HCT116 (cell line): ENCODE data around the gene FALEC. TPM values are rescaled to one million over a fixed set of nuclear protein-coding genes. Genes with fewer than 3 reads are reported as not detected.

Experiments used
- ATAC-seq: fragments of 200-7000 bp; cut with Tn5 transposase; 2 replicates; pipeline ENCODE4 v1.9.1; 2020; ENCODE audit warnings: mild to moderate bottlenecking, moderate library complexity
- BruUV-seq: library from RNA; stranded (reverse); fragments of 400-500 nt; replicated peaks from 2 replicates; lab custom pipeline; 2021; lab: Mats Ljungman, UMichigan
- CTCF ChIA-PET: fragments of 300-600 bp; sonication (Branson Sonifier 250); formaldehyde crosslinking; loops from one replicate; lab custom pipeline; 2021; ENCODE audit warnings: antibody characterized with exemption; lab: Charles Lee
- POLR2A ChIA-PET: fragments of 300-600, 350-600 bp; sonication (Branson Sonifier 250); formaldehyde crosslinking; loops from one replicate; lab custom pipeline; 2021; ENCODE audit warnings: antibody characterized with exemption; lab: Charles Lee
- RAD21 ChIA-PET, 2 experiments: fragments of 300-600 bp; sonication (Branson Sonifier 250); formaldehyde crosslinking; loops; one replicate each; lab custom pipeline; 2023; ENCODE audit warnings: low total read pairs in 2 of 2; ENCODE audit not compliant: uncharacterized antibody in 2 of 2, unreplicated experiment in 2 of 2, low non-redundant PET in 1 of 2; lab: Charles Lee
- DNase-seq: peaks from one replicate; pipeline ENCODE4 v3.0.0-alpha.2; 2010; ENCODE audit warnings: low read depth, low spot score
- H2AFZ ChIP-seq: fragments of 200-600 bp; shearing (Covaris generic), sonication (generic); 2 replicates; pipeline ENCODE4 v1.6.1; 2017; ENCODE audit warnings: low read depth, mixed run types, mixed read lengths, antibody characterized with exemption, low read length; ENCODE audit not compliant: poor library complexity, severe bottlenecking
- H3K27ac ChIP-seq: 2 replicates; pipeline ENCODE4 v1.5.1; 2012; ENCODE audit warnings: low read depth, low read length
- H3K27me3 ChIP-seq: fragments of 200-600 bp; sonication (generic); 2 replicates; pipeline ENCODE4 v1.6.1; 2016; ENCODE audit warnings: mixed run types, low read length, mixed read lengths; ENCODE audit not compliant: insufficient read depth
- H3K36me3 ChIP-seq, 2 experiments: fragments of 200-500 bp in 1 of 2; fragments of 200-600 bp in 1 of 2; sonication (Bioruptor generic) in 1 of 2; sonication (generic) in 1 of 2; 2 replicates each; pipeline versions ENCODE4 v1.5.1 to v1.6.1; 2014 to 2016; ENCODE audit warnings: low read length in 2 of 2, inconsistent platforms in 1 of 2, mixed read lengths in 1 of 2, mixed run types in 1 of 2; ENCODE audit not compliant: insufficient read depth in 2 of 2, control insufficient read depth in 1 of 2
- H3K4me1 ChIP-seq, 2 experiments: fragments of 200-600 bp in 1 of 2; sonication (generic) in 1 of 2; 2 replicates each; pipeline versions ENCODE4 v1.5.1 to v1.6.1; 2012 to 2017; ENCODE audit warnings: low read length in 2 of 2, inconsistent platforms in 1 of 2, mild to moderate bottlenecking in 1 of 2, mixed read lengths in 1 of 2, mixed run types in 1 of 2, moderate library complexity in 1 of 2; ENCODE audit not compliant: insufficient read depth in 2 of 2, control insufficient read depth in 1 of 2
- H3K4me2 ChIP-seq: fragments of 200-600 bp; sonication (generic); 2 replicates; pipeline ENCODE4 v1.6.1; 2017; ENCODE audit warnings: mixed run types, low read length, mixed read lengths
- H3K4me3 ChIP-seq, 2 experiments: fragments of 200-600 bp in 1 of 2; sonication (generic) in 1 of 2; replicated peaks in 1 of 2; 2 replicates each; pipeline ENCODE4 v1.5.1; 2011 to 2016; ENCODE audit warnings: low read length in 2 of 2, control low read depth in 1 of 2, low read depth in 1 of 2, mild to moderate bottlenecking in 1 of 2, mixed read lengths in 1 of 2, mixed run types in 1 of 2
- H3K79me2 ChIP-seq: fragments of 200-600 bp; sonication (generic); 2 replicates; pipeline ENCODE4 v1.6.1; 2017; ENCODE audit warnings: mild to moderate bottlenecking, mixed run types, low read length, moderate library complexity, mixed read lengths; ENCODE audit not compliant: insufficient read depth
- H3K9ac ChIP-seq: fragments of 200-600 bp; sonication (generic); 2 replicates; pipeline ENCODE4 v1.6.1; 2016; ENCODE audit warnings: low read length, mixed read lengths
- H3K9me2 ChIP-seq: fragments of 200-600 bp; sonication (generic), shearing (Covaris generic); 2 replicates; pipeline ENCODE4 v1.6.1; 2017; ENCODE audit warnings: mixed run types, mild to moderate bottlenecking, moderate library complexity; ENCODE audit not compliant: insufficient read depth
- H3K9me3 ChIP-seq, 2 experiments: fragments of 200-500 bp in 1 of 2; fragments of 200-600 bp in 1 of 2; sonication (Bioruptor generic) in 1 of 2; sonication (generic) in 1 of 2; 2 replicates each; pipeline ENCODE4 v1.6.1; 2014 to 2017; ENCODE audit warnings: low read length in 2 of 2, mixed read lengths in 2 of 2, inconsistent platforms in 1 of 2, low read depth in 1 of 2, mild to moderate bottlenecking in 1 of 2, mixed run types in 1 of 2, moderate library complexity in 1 of 2; ENCODE audit not compliant: control insufficient read depth in 1 of 2, insufficient read depth in 1 of 2
- H4K20me1 ChIP-seq: fragments of 200-600 bp; sonication (generic), shearing (Covaris generic); 2 replicates; pipeline ENCODE4 v1.6.1; 2017; ENCODE audit warnings: mixed run types, mild to moderate bottlenecking, moderate library complexity; ENCODE audit not compliant: insufficient read depth
- CBX3 ChIP-seq: IDR thresholded peaks from 2 replicates; pipeline ENCODE4 v1.6.1; 2012; ENCODE audit warnings: low read depth
- CTCF ChIP-seq, 3 experiments: fragments of 200-600 bp in 1 of 3; sonication (generic) in 1 of 3; IDR thresholded peaks in 2 of 3; conservative IDR thresholded peaks in 1 of 3; 2 replicates each; pipeline ENCODE4 v1.5.1; 2012 to 2017; ENCODE audit warnings: low read depth in 2 of 3, low read length in 2 of 3, antibody characterized with exemption in 1 of 3, borderline replicate concordance in 1 of 3, control low read depth in 1 of 3, mild to moderate bottlenecking in 1 of 3, mixed read lengths in 1 of 3, mixed run types in 1 of 3, moderate library complexity in 1 of 3; ENCODE audit not compliant: insufficient read depth in 1 of 3
- EZH2 ChIP-seq: fragments of 200-600 bp; sonication (generic); IDR thresholded peaks from 2 replicates; pipeline ENCODE4 v1.6.1; 2017; ENCODE audit warnings: antibody characterized with exemption, mixed run types
- RAD21 ChIP-seq: IDR thresholded peaks from 2 replicates; pipeline ENCODE4 v1.6.1; 2012; ENCODE audit warnings: low read depth, mild to moderate bottlenecking
- SIN3A ChIP-seq: IDR thresholded peaks from 2 replicates; pipeline ENCODE4 v1.6.1; 2012; ENCODE audit warnings: low read depth
- YY1 ChIP-seq: IDR thresholded peaks from 2 replicates; pipeline ENCODE4 v1.6.1; 2011; ENCODE audit warnings: low read length, low read depth, moderate library complexity, mild to moderate bottlenecking; ENCODE audit not compliant: insufficient replicate concordance; ENCODE audit errors: extremely low read depth
- ZNF274 ChIP-seq: fragments of 200-500 bp; sonication (Bioruptor generic); IDR thresholded peaks from 2 replicates; pipeline ENCODE4 v1.6.1; 2014; ENCODE audit warnings: mild to moderate bottlenecking, low read depth, low read length, inconsistent platforms
- intact Hi-C: fragments of 100-400 bp; cut with micrococcal nuclease; formaldehyde crosslinking; loops from 2 replicates; pipeline ENCODE4 v1.10.0; 2022
- total RNA-seq: library from RNA; stranded (reverse); gene quantifications from one replicate; pipeline ENCODE4 v1.2.1, GENCODE V29; 2021; ENCODE audit not compliant: unreplicated experiment
- TF ChIP-seq, protein P1 (sequence below): IDR thresholded peaks from 2 replicates; pipeline ENCODE4 v1.6.1; 2012; ENCODE audit warnings: low read depth
- TF ChIP-seq, protein P2 (sequence below): IDR thresholded peaks from 2 replicates; pipeline ENCODE4 v1.6.1; 2012
- TF ChIP-seq, protein P3 (sequence below): IDR thresholded peaks from 2 replicates; pipeline ENCODE4 v1.6.1; 2011; ENCODE audit warnings: mild to moderate bottlenecking, low read length, moderate library complexity; ENCODE audit not compliant: insufficient replicate concordance; ENCODE audit errors: extremely low read depth

FALEC gene
- total RNA-seq, 1 experiment from 2014 or later, result 0.59 TPM

DNA sequence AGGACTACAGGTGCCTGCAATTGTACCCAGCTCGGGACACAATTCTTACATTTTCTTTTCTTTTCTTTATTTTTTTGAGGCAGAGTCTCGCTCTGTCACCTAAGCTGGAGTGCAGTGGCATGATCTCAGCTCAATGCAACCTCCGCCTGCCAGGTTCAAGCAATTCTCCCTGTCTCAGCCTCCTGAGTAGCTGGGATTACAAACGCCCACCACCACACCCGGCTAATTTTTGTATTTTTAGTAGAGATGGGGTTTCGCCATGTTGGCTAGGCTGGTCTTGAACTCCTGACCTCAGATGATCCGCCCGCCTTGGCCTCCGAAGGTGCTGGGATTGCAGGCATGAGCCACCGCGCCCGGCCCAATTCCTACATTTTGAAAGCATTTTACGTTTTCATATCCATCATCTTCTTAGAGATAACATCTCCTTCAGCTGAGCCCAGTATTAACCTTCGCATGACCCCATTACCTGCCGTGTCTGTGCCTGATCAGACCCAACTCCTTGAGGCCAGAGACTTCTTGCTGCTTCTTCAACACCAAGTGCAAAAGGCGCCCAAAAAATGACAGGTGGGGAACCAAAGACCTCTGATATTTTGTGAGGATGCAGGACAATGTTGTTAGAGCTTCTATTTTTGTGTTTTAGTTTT lies 30.9 kb downstream of the FALEC start:
- TF ChIP-seq SIN3A, result no peak
- TF ChIP-seq YY1, result no peak
- TF ChIP-seq ZNF274, result no peak
- TF ChIP-seq, protein P1, sequence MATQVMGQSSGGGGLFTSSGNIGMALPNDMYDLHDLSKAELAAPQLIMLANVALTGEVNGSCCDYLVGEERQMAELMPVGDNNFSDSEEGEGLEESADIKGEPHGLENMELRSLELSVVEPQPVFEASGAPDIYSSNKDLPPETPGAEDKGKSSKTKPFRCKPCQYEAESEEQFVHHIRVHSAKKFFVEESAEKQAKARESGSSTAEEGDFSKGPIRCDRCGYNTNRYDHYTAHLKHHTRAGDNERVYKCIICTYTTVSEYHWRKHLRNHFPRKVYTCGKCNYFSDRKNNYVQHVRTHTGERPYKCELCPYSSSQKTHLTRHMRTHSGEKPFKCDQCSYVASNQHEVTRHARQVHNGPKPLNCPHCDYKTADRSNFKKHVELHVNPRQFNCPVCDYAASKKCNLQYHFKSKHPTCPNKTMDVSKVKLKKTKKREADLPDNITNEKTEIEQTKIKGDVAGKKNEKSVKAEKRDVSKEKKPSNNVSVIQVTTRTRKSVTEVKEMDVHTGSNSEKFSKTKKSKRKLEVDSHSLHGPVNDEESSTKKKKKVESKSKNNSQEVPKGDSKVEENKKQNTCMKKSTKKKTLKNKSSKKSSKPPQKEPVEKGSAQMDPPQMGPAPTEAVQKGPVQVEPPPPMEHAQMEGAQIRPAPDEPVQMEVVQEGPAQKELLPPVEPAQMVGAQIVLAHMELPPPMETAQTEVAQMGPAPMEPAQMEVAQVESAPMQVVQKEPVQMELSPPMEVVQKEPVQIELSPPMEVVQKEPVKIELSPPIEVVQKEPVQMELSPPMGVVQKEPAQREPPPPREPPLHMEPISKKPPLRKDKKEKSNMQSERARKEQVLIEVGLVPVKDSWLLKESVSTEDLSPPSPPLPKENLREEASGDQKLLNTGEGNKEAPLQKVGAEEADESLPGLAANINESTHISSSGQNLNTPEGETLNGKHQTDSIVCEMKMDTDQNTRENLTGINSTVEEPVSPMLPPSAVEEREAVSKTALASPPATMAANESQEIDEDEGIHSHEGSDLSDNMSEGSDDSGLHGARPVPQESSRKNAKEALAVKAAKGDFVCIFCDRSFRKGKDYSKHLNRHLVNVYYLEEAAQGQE, result no peak
- no peak for TF ChIP-seq EZH2
- no peak for TF ChIP-seq RAD21
- TF ChIP-seq, protein P2, sequence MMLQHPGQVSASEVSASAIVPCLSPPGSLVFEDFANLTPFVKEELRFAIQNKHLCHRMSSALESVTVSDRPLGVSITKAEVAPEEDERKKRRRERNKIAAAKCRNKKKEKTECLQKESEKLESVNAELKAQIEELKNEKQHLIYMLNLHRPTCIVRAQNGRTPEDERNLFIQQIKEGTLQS, result no peak
- no peak for TF ChIP-seq CBX3
- no peak for TF ChIP-seq CTCF (IDR thresholded peaks at IDR 0.05 in 2 of 3, conservative IDR thresholded peaks at IDR 0.05 in 1 of 3; ENCODE audit: borderline replicate concordance in 1 of 3, insufficient read depth in 1 of 3, low read depth in 2 of 3, low read length in 2 of 3)
- TF ChIP-seq, protein P3, sequence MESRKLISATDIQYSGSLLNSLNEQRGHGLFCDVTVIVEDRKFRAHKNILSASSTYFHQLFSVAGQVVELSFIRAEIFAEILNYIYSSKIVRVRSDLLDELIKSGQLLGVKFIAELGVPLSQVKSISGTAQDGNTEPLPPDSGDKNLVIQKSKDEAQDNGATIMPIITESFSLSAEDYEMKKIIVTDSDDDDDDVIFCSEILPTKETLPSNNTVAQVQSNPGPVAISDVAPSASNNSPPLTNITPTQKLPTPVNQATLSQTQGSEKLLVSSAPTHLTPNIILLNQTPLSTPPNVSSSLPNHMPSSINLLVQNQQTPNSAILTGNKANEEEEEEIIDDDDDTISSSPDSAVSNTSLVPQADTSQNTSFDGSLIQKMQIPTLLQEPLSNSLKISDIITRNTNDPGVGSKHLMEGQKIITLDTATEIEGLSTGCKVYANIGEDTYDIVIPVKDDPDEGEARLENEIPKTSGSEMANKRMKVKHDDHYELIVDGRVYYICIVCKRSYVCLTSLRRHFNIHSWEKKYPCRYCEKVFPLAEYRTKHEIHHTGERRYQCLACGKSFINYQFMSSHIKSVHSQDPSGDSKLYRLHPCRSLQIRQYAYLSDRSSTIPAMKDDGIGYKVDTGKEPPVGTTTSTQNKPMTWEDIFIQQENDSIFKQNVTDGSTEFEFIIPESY, result no peak
- H3K79me2 ChIP-seq, result no peaks in the 10 kb centered on the region
- no peak overlapping the region for H2AFZ ChIP-seq
- H3K4me1 ChIP-seq, result peaks cover 6 to 18% of the 10 kb centered on the region in 2 experiments; a peak in 3 of 4 replicates
- H4K20me1 ChIP-seq, result no peaks in the 10 kb centered on the region
- BruUV-seq, result TSS peak; percentile 40
- no peak overlapping the region for H3K9ac ChIP-seq
- no peaks in the 10 kb centered on the region for H3K9me2 ChIP-seq
- H3K4me3 ChIP-seq, result no peak overlapping the region
- ChIA-PET RAD21 (no interaction called here), POLR2A (no interaction called here), CTCF (interaction anchor here (4.8 kb wide), 1 partner anchor 14 kb away, joined by 35 read pairs; no protein-coding TSS in a partner anchor)
- peak overlapping the region; percentile 17; the same call in 1 of the 2 replicates for H3K4me2 ChIP-seq
- DNase-seq, result no peak
- H3K27me3 ChIP-seq, result no peaks in the 10 kb centered on the region
- no peaks in the 10 kb centered on the region for H3K36me3 ChIP-seq
- intact Hi-C loops, result no loop called here
- no peaks in the 10 kb centered on the region for H3K9me3 ChIP-seq
- no peak for ATAC-seq
- no peak overlapping the region for H3K27ac ChIP-seq
